Liver (tissue), 9 donors: Measurements from ENCODE around the gene ST8SIA5. TPM values are rescaled to one million over a fixed set of nuclear protein-coding genes. Genes with fewer than 3 reads are reported as not detected.

Experiments
- DNase-seq: peaks from one replicate; pipeline ENCODE4 v3.0.0-alpha.2; 2017; ENCODE audit warnings: low spot score
- H3K27ac ChIP-seq, 2 donors: one replicate each; pipeline ENCODE4 v1.7.0; 2013; ENCODE audit warnings: inconsistent platforms in 2 of 2, low read length in 2 of 2, control low read depth in 1 of 2, low read depth in 1 of 2, mild to moderate bottlenecking in 1 of 2
- H3K27me3 ChIP-seq, 4 donors: one replicate each; pipeline versions ENCODE4 v1.6.1 to v1.7.0; 2013; ENCODE audit warnings: low read length in 3 of 4, inconsistent platforms in 1 of 4, mild to moderate bottlenecking in 1 of 4, moderate library complexity in 1 of 4; ENCODE audit not compliant: control insufficient read depth in 4 of 4, insufficient read depth in 4 of 4
- H3K36me3 ChIP-seq, 4 donors: one replicate each; pipeline versions ENCODE4 v1.6.1 to v1.7.0; 2013; ENCODE audit warnings: low read length in 3 of 4, mild to moderate bottlenecking in 3 of 4, low read depth in 1 of 4, moderate library complexity in 1 of 4; ENCODE audit not compliant: control insufficient read depth in 4 of 4, insufficient read depth in 3 of 4
- H3K4me1 ChIP-seq, 4 donors: one replicate each; pipeline versions ENCODE4 v1.6.1 to v1.7.0; 2013; ENCODE audit warnings: low read length in 3 of 4, mild to moderate bottlenecking in 3 of 4, moderate library complexity in 1 of 4; ENCODE audit not compliant: control insufficient read depth in 4 of 4, insufficient read depth in 4 of 4
- H3K4me3 ChIP-seq, 3 donors: one replicate each; pipeline versions ENCODE4 v1.6.1 to v1.7.0; 2013; ENCODE audit warnings: low read length in 3 of 3, control low read depth in 1 of 3, low read depth in 1 of 3, mild to moderate bottlenecking in 1 of 3
- H3K9ac ChIP-seq, 2 donors: one replicate each; pipeline ENCODE4 v1.7.0; 2013; ENCODE audit warnings: low read length in 2 of 2, mild to moderate bottlenecking in 2 of 2, moderate library complexity in 2 of 2, control low read depth in 1 of 2, low read depth in 1 of 2
- H3K9me3 ChIP-seq, 4 donors: one replicate each; pipeline versions ENCODE4 v1.6.1 to v1.7.0; 2013; ENCODE audit warnings: low read length in 3 of 4; ENCODE audit not compliant: control insufficient read depth in 4 of 4
- EGR1 ChIP-seq, 2 donors: IDR thresholded peaks; 2 replicates each; pipeline ENCODE4 v1.6.1; 2016 to 2018; ENCODE audit warnings: antibody characterized with exemption in 2 of 2, low read depth in 2 of 2
- FOXA1 ChIP-seq: IDR thresholded peaks from 2 replicates; pipeline ENCODE4 v1.6.1; 2016; ENCODE audit warnings: antibody characterized with exemption
- FOXA2 ChIP-seq: IDR thresholded peaks from 2 replicates; pipeline ENCODE4 v1.6.1; 2016; ENCODE audit warnings: antibody characterized with exemption
- GABPA ChIP-seq, 2 donors: IDR thresholded peaks in 1 of 2; conservative IDR thresholded peaks in 1 of 2; 2 replicates each; pipeline ENCODE4 v1.6.1; 2016; ENCODE audit warnings: antibody characterized with exemption in 2 of 2, mild to moderate bottlenecking in 1 of 2, moderate library complexity in 1 of 2
- JUND ChIP-seq, 2 donors: IDR thresholded peaks; 2 replicates each; pipeline ENCODE4 v1.6.1; 2016; ENCODE audit warnings: antibody characterized with exemption in 2 of 2
- NR2F2 ChIP-seq: IDR thresholded peaks from 2 replicates; pipeline ENCODE4 v1.6.1; 2016; ENCODE audit warnings: antibody characterized with exemption
- RAD21 ChIP-seq, 2 donors: IDR thresholded peaks; 2 replicates each; pipeline ENCODE4 v1.6.1; 2016; ENCODE audit warnings: antibody characterized with exemption in 2 of 2, mild to moderate bottlenecking in 2 of 2
- SP1 ChIP-seq: IDR thresholded peaks from 2 replicates; pipeline ENCODE4 v1.6.1; 2018; ENCODE audit warnings: antibody characterized with exemption, mild to moderate bottlenecking
- TAF1 ChIP-seq: conservative IDR thresholded peaks from 2 replicates; pipeline ENCODE4 v1.6.1; 2016; ENCODE audit warnings: antibody characterized with exemption, mild to moderate bottlenecking
- YY1 ChIP-seq: IDR thresholded peaks from 2 replicates; pipeline ENCODE4 v1.6.1; 2016; ENCODE audit warnings: antibody characterized with exemption, mild to moderate bottlenecking
- WGBS: extraction: QIAGEN DNeasy Blood & Tissue Kit; methylation state at CpG from one replicate; pipeline ENCODE4 v1.1.7; 2013; 5-methylcytosine and 5-hydroxymethylcytosine counted together
- polyA plus RNA-seq, 2 donors: library from polyadenylated mRNA; stranded (reverse) in 1 of 2; unstranded in 1 of 2; fragments of 200-250 nt in 1 of 2; fragments of >200 nt in 1 of 2; fragmentation: Nextera tagmentation in 1 of 2; extraction: Ambion mirVana in 1 of 2; gene quantifications; one replicate each; pipeline versions ENCODE4 v1.2.1 to v1.2.3, GENCODE V29; 2013 to 2015
- total RNA-seq, 2 donors: library from RNA; depleted of rRNA; stranded (reverse); fragments of >200 nt; gene quantifications; one replicate each; pipeline ENCODE4 v1.2.3, GENCODE V29; 2014
- TF ChIP-seq, protein P1 (sequence below): IDR thresholded peaks from 2 replicates; pipeline ENCODE4 v1.6.1; 2016; ENCODE audit warnings: antibody characterized with exemption
- TF ChIP-seq, protein P2 (sequence below): IDR thresholded peaks from 2 replicates; pipeline ENCODE4 v1.6.1; 2016; ENCODE audit warnings: antibody characterized with exemption
- TF ChIP-seq, protein P3 (sequence below): IDR thresholded peaks from 2 replicates; pipeline ENCODE4 v1.6.1; 2016; ENCODE audit warnings: antibody characterized with exemption, mild to moderate bottlenecking
- TF ChIP-seq, protein P4 (sequence below): IDR thresholded peaks from 2 replicates; pipeline ENCODE4 v1.6.1; 2016; ENCODE audit warnings: antibody characterized with exemption
- donor health status: healthy.
- donor health status: healthy.
- donor health status: healthy.
- donor health status: healthy.
- donor health status: healthy.

The ST8SIA5 gene
- total and polyA plus RNA-seq, 4 donors = under 0.01 to 0.12 (median 0.05) TPM; not detected in 1

DNA sequence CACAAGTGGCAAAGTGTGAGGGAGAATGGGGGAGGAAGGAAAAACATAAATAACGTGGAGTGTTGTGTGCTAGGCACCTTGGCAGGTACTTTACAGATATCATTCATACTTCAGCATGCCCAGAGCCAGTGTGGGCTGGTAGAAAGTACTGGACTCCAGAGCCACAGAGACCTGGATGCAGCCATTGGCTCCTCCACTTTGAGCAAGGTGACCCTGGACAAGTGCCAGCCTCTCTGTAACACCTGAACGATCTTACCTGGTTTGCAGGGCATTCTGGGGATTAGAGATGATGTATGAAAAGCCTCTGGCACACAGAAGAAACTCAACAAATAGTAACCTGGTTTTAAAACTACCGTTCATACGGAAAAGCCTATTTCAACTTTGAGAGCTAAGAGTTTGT lies 106.2 kb downstream of the ST8SIA5 start:
- no peak overlapping the region for H3K9ac ChIP-seq
- no peak for DNase-seq
- H3K4me1 ChIP-seq = no peaks in the 10 kb centered on the region
- no peaks in the 10 kb centered on the region for H3K27me3 ChIP-seq
- H3K36me3 ChIP-seq = no peaks in the 10 kb centered on the region
- TF ChIP-seq, protein P1, sequence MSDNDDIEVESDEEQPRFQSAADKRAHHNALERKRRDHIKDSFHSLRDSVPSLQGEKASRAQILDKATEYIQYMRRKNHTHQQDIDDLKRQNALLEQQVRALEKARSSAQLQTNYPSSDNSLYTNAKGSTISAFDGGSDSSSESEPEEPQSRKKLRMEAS = no peak
- TF ChIP-seq NR2F2 (no peak), TAF1 (no peak), RAD21 (IDR thresholded peaks at IDR 0.05) (no peak), JUND (IDR thresholded peaks at IDR 0.05) (no peak), FOXA1 (no peak), GABPA (IDR thresholded peaks at IDR 0.05 in 1 of 2, conservative IDR thresholded peaks at IDR 0.05 in 1 of 2) (no peak), SP1 (no peak), FOXA2 (no peak), YY1 (no peak), EGR1 (IDR thresholded peaks at IDR 0.05; ENCODE audit: low read depth in 2 of 2) (no peak)
- TF ChIP-seq, protein P2, sequence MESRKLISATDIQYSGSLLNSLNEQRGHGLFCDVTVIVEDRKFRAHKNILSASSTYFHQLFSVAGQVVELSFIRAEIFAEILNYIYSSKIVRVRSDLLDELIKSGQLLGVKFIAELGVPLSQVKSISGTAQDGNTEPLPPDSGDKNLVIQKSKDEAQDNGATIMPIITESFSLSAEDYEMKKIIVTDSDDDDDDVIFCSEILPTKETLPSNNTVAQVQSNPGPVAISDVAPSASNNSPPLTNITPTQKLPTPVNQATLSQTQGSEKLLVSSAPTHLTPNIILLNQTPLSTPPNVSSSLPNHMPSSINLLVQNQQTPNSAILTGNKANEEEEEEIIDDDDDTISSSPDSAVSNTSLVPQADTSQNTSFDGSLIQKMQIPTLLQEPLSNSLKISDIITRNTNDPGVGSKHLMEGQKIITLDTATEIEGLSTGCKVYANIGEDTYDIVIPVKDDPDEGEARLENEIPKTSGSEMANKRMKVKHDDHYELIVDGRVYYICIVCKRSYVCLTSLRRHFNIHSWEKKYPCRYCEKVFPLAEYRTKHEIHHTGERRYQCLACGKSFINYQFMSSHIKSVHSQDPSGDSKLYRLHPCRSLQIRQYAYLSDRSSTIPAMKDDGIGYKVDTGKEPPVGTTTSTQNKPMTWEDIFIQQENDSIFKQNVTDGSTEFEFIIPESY = no peak
- TF ChIP-seq, protein P3, sequence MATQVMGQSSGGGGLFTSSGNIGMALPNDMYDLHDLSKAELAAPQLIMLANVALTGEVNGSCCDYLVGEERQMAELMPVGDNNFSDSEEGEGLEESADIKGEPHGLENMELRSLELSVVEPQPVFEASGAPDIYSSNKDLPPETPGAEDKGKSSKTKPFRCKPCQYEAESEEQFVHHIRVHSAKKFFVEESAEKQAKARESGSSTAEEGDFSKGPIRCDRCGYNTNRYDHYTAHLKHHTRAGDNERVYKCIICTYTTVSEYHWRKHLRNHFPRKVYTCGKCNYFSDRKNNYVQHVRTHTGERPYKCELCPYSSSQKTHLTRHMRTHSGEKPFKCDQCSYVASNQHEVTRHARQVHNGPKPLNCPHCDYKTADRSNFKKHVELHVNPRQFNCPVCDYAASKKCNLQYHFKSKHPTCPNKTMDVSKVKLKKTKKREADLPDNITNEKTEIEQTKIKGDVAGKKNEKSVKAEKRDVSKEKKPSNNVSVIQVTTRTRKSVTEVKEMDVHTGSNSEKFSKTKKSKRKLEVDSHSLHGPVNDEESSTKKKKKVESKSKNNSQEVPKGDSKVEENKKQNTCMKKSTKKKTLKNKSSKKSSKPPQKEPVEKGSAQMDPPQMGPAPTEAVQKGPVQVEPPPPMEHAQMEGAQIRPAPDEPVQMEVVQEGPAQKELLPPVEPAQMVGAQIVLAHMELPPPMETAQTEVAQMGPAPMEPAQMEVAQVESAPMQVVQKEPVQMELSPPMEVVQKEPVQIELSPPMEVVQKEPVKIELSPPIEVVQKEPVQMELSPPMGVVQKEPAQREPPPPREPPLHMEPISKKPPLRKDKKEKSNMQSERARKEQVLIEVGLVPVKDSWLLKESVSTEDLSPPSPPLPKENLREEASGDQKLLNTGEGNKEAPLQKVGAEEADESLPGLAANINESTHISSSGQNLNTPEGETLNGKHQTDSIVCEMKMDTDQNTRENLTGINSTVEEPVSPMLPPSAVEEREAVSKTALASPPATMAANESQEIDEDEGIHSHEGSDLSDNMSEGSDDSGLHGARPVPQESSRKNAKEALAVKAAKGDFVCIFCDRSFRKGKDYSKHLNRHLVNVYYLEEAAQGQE = no peak
- TF ChIP-seq, protein P4, sequence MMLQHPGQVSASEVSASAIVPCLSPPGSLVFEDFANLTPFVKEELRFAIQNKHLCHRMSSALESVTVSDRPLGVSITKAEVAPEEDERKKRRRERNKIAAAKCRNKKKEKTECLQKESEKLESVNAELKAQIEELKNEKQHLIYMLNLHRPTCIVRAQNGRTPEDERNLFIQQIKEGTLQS = no peak
- no peak overlapping the region for H3K4me3 ChIP-seq
- no peak overlapping the region for H3K27ac ChIP-seq
- no peaks in the 10 kb centered on the region for H3K9me3 ChIP-seq
- 70% methylated on average over 4 of the region's 4 CpGs for WGBS

DNA sequence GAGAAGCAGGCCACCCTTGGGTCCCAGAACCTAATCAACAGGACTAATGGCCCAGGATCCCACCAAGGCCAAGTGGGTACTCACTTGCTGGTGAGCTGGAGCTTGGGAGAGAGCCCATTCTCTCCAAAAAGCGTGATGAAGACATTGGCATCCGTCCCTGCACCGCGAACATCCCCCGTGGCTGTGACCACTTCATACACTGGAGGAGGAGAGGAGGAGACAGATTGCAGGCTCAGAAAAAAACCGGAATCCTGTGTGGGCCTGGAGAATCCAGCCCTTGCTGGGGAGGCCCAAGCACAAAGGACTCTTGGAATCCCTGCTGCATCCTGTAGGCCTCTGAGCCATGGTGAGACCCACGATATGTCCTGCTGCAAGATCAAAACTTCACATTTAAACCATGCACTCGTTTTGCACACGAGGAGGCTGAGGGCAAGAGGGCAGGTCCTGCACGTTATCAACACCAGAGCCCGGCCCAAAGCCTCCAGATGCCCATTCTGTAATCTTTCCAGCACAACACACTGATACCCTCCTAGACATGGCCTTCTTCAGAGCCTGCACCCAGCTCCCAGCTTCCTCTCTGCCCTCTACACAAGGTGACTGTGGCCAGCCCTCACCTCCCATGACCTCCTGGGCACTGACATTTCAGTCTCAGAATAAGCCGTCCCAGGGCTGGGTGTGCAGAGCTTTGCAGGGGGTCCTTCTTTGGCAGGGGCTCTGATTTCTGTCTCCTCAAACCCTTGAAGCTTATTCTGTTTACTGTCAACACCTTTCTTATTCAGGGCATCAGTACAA lies 107.6 kb downstream of the ST8SIA5 start:
- TF ChIP-seq EGR1 (IDR thresholded peaks at IDR 0.05; ENCODE audit: low read depth in 2 of 2) = no peak
- TF ChIP-seq GABPA (IDR thresholded peaks at IDR 0.05 in 1 of 2, conservative IDR thresholded peaks at IDR 0.05 in 1 of 2) = no peak
- H3K36me3 ChIP-seq = no peaks in the 10 kb centered on the region
- DNase-seq = no peak
- no peak overlapping the region for H3K27ac ChIP-seq
- WGBS = 79% methylated on average over 12 of the region's 12 CpGs
- no peaks in the 10 kb centered on the region for H3K27me3 ChIP-seq
- no peaks in the 10 kb centered on the region for H3K4me1 ChIP-seq
- H3K4me3 ChIP-seq = no peak overlapping the region
- no peaks in the 10 kb centered on the region for H3K9me3 ChIP-seq
- no peak overlapping the region for H3K9ac ChIP-seq
